HL-60 (cell line): ENCODE data around the gene LCN2.

Experiments
- DNase-seq, 2 experiments: peaks; one replicate each; pipeline ENCODE4 v3.0.0-alpha.2; 2010 to 2020; ENCODE audit warnings: low read depth in 1 of 2, low spot score in 1 of 2
- H3K27ac ChIP-seq: fragments of 250-450 bp; sonication (Bioruptor Pico); replicated peaks from 2 replicates; pipeline ENCODE4 v1.5.1; 2020; ENCODE audit warnings: mild to moderate bottlenecking, moderate library complexity
- H3K27me3 ChIP-seq: fragments of 250-450 bp; sonication (Bioruptor Pico); 2 replicates; pipeline ENCODE4 v1.5.1; 2021; ENCODE audit warnings: mild to moderate bottlenecking, moderate library complexity; ENCODE audit not compliant: insufficient read depth, poor library complexity, severe bottlenecking
- H3K4me3 ChIP-seq: replicated peaks from 2 replicates; pipeline ENCODE4 v1.5.1; 2011; ENCODE audit warnings: mild to moderate bottlenecking, control low read depth, low read length; ENCODE audit not compliant: insufficient read depth
- GABPA ChIP-seq: IDR thresholded peaks from 2 replicates; pipeline ENCODE4 v1.6.1; 2012; ENCODE audit warnings: low read depth
- POLR2AphosphoS5 ChIP-seq: IDR thresholded peaks from 2 replicates; pipeline ENCODE4 v1.6.1; 2012; ENCODE audit warnings: low read depth
- SPI1 ChIP-seq: IDR thresholded peaks from 2 replicates; pipeline ENCODE4 v1.6.1; 2012; ENCODE audit warnings: low read depth, mild to moderate bottlenecking, borderline replicate concordance
- TF ChIP-seq, protein P1 (sequence below): IDR thresholded peaks from 2 replicates; pipeline ENCODE4 v1.6.1; 2012; ENCODE audit warnings: low read depth; ENCODE audit not compliant: insufficient replicate concordance
- TF ChIP-seq, protein P2 (sequence below): IDR thresholded peaks from one replicate; pipeline ENCODE4 v1.5.1; 2011; ENCODE audit warnings: low read length, control low read depth, inconsistent platforms; ENCODE audit not compliant: insufficient read depth

LCN2 gene

DNA sequence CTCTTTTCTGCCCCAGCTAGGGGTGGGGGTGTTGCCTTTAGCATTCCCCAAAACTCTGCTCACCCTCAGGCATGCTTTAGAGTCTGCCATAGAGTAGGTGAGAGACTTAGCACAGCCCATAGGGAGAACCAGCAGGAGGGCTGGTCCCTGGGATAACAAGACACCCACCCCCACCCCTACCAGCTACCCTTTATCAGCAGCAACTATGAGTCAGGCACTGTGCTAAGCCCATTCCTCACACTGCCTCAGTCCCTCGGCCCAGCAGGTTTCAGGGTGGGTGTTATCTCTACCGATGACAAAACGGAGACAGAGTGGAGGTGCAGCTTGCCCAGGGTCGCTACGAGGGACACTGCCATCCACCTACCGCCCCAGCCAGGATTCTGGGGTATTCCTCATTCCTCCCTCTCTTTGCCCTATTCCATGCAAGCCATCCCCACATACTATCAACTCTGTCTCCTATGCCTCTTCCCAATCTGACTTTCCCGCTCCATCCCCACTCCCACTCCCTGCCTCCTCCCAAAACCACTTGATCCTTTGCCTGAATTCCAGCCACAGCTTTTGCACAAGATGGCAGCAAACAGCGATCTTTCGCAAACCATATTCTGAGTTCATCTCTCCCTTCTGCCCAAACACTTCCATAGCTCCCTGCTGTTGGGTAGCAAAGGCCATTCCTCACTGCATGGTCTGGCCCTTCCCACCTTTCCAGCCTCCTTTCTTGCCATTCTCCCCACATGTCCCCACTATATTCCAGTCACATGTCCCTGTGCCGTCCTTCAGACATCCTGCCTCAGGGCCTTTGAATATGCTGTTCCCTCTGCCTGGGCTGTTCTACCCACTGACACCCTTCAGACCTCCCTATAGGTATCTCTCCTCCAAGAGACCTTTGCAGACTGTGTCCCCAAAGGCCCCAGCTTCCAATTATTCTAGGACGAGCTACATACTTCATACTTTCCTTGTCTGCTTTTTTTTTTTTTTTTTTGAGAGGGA lies 37.0 kb downstream of the LCN2 start:
- H3K4me3 ChIP-seq: no peak overlapping the region
- TF ChIP-seq, protein P1, sequence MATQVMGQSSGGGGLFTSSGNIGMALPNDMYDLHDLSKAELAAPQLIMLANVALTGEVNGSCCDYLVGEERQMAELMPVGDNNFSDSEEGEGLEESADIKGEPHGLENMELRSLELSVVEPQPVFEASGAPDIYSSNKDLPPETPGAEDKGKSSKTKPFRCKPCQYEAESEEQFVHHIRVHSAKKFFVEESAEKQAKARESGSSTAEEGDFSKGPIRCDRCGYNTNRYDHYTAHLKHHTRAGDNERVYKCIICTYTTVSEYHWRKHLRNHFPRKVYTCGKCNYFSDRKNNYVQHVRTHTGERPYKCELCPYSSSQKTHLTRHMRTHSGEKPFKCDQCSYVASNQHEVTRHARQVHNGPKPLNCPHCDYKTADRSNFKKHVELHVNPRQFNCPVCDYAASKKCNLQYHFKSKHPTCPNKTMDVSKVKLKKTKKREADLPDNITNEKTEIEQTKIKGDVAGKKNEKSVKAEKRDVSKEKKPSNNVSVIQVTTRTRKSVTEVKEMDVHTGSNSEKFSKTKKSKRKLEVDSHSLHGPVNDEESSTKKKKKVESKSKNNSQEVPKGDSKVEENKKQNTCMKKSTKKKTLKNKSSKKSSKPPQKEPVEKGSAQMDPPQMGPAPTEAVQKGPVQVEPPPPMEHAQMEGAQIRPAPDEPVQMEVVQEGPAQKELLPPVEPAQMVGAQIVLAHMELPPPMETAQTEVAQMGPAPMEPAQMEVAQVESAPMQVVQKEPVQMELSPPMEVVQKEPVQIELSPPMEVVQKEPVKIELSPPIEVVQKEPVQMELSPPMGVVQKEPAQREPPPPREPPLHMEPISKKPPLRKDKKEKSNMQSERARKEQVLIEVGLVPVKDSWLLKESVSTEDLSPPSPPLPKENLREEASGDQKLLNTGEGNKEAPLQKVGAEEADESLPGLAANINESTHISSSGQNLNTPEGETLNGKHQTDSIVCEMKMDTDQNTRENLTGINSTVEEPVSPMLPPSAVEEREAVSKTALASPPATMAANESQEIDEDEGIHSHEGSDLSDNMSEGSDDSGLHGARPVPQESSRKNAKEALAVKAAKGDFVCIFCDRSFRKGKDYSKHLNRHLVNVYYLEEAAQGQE: no peak
- TF ChIP-seq, protein P2, sequence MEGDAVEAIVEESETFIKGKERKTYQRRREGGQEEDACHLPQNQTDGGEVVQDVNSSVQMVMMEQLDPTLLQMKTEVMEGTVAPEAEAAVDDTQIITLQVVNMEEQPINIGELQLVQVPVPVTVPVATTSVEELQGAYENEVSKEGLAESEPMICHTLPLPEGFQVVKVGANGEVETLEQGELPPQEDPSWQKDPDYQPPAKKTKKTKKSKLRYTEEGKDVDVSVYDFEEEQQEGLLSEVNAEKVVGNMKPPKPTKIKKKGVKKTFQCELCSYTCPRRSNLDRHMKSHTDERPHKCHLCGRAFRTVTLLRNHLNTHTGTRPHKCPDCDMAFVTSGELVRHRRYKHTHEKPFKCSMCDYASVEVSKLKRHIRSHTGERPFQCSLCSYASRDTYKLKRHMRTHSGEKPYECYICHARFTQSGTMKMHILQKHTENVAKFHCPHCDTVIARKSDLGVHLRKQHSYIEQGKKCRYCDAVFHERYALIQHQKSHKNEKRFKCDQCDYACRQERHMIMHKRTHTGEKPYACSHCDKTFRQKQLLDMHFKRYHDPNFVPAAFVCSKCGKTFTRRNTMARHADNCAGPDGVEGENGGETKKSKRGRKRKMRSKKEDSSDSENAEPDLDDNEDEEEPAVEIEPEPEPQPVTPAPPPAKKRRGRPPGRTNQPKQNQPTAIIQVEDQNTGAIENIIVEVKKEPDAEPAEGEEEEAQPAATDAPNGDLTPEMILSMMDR: no peak
- no peak for TF ChIP-seq SPI1
- TF ChIP-seq GABPA: no peak
- TF ChIP-seq POLR2AphosphoS5: no peak
- no peak overlapping the region for H3K27ac ChIP-seq
- DNase-seq: no peak
- no peaks in the 10 kb centered on the region for H3K27me3 ChIP-seq

- TF ChIP-seq GABPA (no peak), POLR2AphosphoS5 (no peak), SPI1 (no peak)
- TF ChIP-seq, protein P2: no peak
- TF ChIP-seq, protein P1: no peak
- no peak for DNase-seq
These were observed 38.1 kb downstream of the LCN2 start for GRCh38 chr9:128187361-128187760.

GRCh38 chr9:128188209-128188608 lies 39.0 kb downstream of the LCN2 start:
- TF ChIP-seq GABPA: no peak
- no peak for TF ChIP-seq SPI1
- no peak for TF ChIP-seq POLR2AphosphoS5
- TF ChIP-seq, protein P2: no peak
- TF ChIP-seq, protein P1: no peak
- no peak overlapping the region for H3K4me3 ChIP-seq
- no peak for DNase-seq
- no peaks in the 10 kb centered on the region for H3K27me3 ChIP-seq
- H3K27ac ChIP-seq: no peak overlapping the region

More at GRCh38 chr9:128187361-128187760, 38.1 kb downstream of the LCN2 start:
- no peak overlapping the region for H3K27ac ChIP-seq
- no peaks in the 10 kb centered on the region for H3K27me3 ChIP-seq
- no peak overlapping the region for H3K4me3 ChIP-seq
